22Rv1 (cell line): ENCODE results near the gene RREB1.

Source experiments
- CTCF ChIP-seq: fragments of 450-650 bp; IDR thresholded peaks from 2 replicates; pipeline ENCODE4 v1.5.1; 2017; ENCODE audit warnings: mild to moderate bottlenecking
- ZFX ChIP-seq: fragments of 450-650 bp; IDR thresholded peaks from 2 replicates; pipeline ENCODE4 v1.6.1; 2017; ENCODE audit warnings: antibody characterized with exemption, borderline replicate concordance

- TF ChIP-seq CTCF = no peak
- no peak for TF ChIP-seq ZFX
These were observed 2.5 kb downstream of the RREB1 start for GRCh38 chr6:7110092-7110792.
